Breast epithelium (tissue), 4 donors: Measurements from ENCODE around the gene TUSC2. TPM values are rescaled to one million over a fixed set of nuclear protein-coding genes. Genes with fewer than 3 reads are reported as not detected.
"Not testable (repeated sequence)": the region's sequence is repeated elsewhere in the genome, so short reads cannot be mapped to it uniquely, and the experiment has no call there.

Source experiments
- DNase-seq, 2 donors: peaks; one replicate each; pipeline ENCODE4 v3.0.0-alpha.2; 2019; ENCODE audit warnings: low spot score in 2 of 2
- H3K27ac ChIP-seq, 2 donors: fragments of 200-600 bp; sonication (generic) in 1 of 2; one replicate each; pipeline ENCODE4 v1.5.1; 2016 to 2019; ENCODE audit warnings: mild to moderate bottlenecking in 1 of 2
- H3K27me3 ChIP-seq, 2 donors: fragments of 200-600 bp; sonication (generic) in 1 of 2; one replicate each; pipeline versions ENCODE4 v1.5.1 to v1.6.0; 2017 to 2019; ENCODE audit warnings: control low read depth in 1 of 2, mild to moderate bottlenecking in 1 of 2
- H3K36me3 ChIP-seq: fragments of 200-600 bp; one replicate; pipeline ENCODE4 v1.5.1; 2019
- H3K4me1 ChIP-seq, 2 donors: fragments of 200-600 bp; sonication (generic); one replicate each; pipeline ENCODE4 v1.5.1; 2016 to 2019; ENCODE audit warnings: control low read depth in 1 of 2
- H3K4me3 ChIP-seq, 3 donors: fragments of 200-600 bp; sonication (generic); 1 replicate in 2 of 3; 2 replicates in 1 of 3; pipeline ENCODE4 v1.5.1; 2016 to 2019; ENCODE audit warnings: mild to moderate bottlenecking in 3 of 3, moderate library complexity in 2 of 3
- H3K9me3 ChIP-seq, 2 donors: fragments of 200-600 bp; sonication (generic) in 1 of 2; one replicate each; pipeline ENCODE4 v1.5.1; 2016 to 2019; ENCODE audit warnings: control low read depth in 1 of 2
- POLR2A ChIP-seq: fragments of 450-650 bp; IDR thresholded peaks from one replicate; pipeline ENCODE4 v1.6.1; 2016; ENCODE audit warnings: antibody characterized with exemption, mild to moderate bottlenecking, moderate library complexity
- POLR2AphosphoS5 ChIP-seq, 3 donors: sonication (generic); formaldehyde crosslinking; IDR thresholded peaks; one replicate each; pipeline ENCODE4 v1.6.1; 2017; ENCODE audit warnings: antibody characterized with exemption in 3 of 3
- intact Hi-C: fragments of 100-400 bp; cut with DNase I; formaldehyde crosslinking; loops from one replicate; pipeline ENCODE4 v1.15.1; 2023; ENCODE audit warnings: low total_unique reads
- total RNA-seq, 3 donors: library from RNA; depleted of rRNA; stranded (reverse); fragments of >200 nt; gene quantifications; one replicate each; pipeline ENCODE4 v1.1.0, GENCODE V29; 2016
- TF ChIP-seq, protein P1 (sequence below), 3 donors: fragments of 450-650 bp; IDR thresholded peaks; one replicate each; pipeline ENCODE4 v1.5.1; 2016 to 2017; ENCODE audit warnings: antibody characterized with exemption in 3 of 3, mild to moderate bottlenecking in 3 of 3, moderate library complexity in 3 of 3

Gene TUSC2
- total RNA-seq, 3 donors from 2014 or later = 18.1 to 25.9 (median 21.3) TPM

DNA sequence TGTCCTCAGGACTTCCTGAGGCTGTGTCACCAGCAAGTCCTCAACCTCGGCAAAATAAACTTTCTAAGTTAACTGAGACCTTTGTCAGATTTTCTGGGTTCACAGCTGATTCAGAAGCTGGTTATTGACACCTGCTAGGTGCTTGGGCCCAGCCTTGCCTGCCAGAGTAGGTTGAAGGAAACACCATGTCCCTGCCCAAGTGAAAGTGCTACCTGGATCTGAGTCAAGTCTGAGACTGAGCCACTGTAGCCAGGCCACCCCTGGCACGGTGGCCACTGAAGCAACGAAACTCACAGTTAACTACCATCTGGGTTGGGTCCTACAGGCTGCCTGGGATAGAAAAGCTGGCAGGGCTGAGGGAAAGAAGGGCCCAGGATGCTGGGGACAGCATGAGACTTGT, 13.7 kb downstream of the TUSC2 start:
- intact Hi-C loops = no loop called here
- no peaks in the 10 kb centered on the region for H3K27me3 ChIP-seq
- no peaks in the 10 kb centered on the region for H3K36me3 ChIP-seq
- TF ChIP-seq POLR2AphosphoS5 (IDR thresholded peaks at IDR 0.05) = no peak
- no peak for TF ChIP-seq POLR2A
- TF ChIP-seq, protein P1, sequence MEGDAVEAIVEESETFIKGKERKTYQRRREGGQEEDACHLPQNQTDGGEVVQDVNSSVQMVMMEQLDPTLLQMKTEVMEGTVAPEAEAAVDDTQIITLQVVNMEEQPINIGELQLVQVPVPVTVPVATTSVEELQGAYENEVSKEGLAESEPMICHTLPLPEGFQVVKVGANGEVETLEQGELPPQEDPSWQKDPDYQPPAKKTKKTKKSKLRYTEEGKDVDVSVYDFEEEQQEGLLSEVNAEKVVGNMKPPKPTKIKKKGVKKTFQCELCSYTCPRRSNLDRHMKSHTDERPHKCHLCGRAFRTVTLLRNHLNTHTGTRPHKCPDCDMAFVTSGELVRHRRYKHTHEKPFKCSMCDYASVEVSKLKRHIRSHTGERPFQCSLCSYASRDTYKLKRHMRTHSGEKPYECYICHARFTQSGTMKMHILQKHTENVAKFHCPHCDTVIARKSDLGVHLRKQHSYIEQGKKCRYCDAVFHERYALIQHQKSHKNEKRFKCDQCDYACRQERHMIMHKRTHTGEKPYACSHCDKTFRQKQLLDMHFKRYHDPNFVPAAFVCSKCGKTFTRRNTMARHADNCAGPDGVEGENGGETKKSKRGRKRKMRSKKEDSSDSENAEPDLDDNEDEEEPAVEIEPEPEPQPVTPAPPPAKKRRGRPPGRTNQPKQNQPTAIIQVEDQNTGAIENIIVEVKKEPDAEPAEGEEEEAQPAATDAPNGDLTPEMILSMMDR (IDR thresholded peaks at IDR 0.05) = no peak
- no peak overlapping the region for H3K4me3 ChIP-seq
- H3K9me3 ChIP-seq = no peaks in the 10 kb centered on the region
- peaks cover 9 to 22% of the 10 kb centered on the region in 2 donors for H3K4me1 ChIP-seq
- H3K27ac ChIP-seq = peak overlapping the region; percentile 48 to 94
- no peak for DNase-seq

DNA sequence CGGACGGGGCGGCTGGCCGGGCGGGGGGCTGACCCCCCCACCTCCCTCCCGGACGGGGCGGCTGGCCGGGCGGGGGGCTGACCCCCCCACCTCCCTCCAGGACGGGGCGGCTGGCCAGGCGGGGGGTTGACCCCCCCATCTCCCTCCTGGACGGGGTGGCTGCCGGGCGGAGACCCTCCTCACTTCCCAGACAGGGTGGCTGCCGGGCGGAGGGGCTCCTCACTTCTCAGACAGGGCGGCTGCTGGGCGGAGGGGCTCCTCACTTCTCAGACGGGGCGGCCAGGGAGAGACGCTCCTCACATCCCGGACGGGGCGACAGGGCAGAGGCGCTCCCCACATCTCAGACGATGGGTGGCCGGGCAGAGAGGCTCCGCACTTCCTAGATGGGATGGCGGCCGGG, 16.0 kb downstream of the TUSC2 start:
- H3K27ac ChIP-seq, H3K27me3 ChIP-seq, H3K4me1 ChIP-seq, H3K9me3 ChIP-seq, H3K4me3 ChIP-seq, DNase-seq, H3K36me3 ChIP-seq, intact Hi-C loops: not testable (repeated sequence)

DNA sequence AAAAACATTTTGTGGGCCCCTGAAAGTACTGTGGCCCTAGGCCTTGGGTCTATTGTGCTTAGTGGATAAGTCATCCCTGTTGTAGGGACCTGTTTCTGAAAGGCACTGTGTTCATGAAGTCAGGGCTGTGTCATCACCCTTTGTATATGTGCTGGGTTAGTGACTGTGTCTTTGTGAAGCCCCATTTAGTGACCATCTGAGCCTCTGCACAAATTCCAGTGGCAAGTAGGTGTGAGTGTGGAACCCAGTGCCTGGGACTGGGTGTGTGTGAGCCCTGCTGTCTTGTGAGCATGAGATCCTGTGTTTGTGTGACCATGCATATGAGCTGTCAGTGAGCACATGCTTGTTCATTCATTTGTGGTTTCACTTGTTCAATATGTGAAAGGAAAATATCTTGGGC, 23.4 kb downstream of the TUSC2 start:
- H3K4me1 ChIP-seq = peaks cover 0 to 5% of the 10 kb centered on the region in 2 donors
- TF ChIP-seq POLR2AphosphoS5 (IDR thresholded peaks at IDR 0.05) (no peak), POLR2A (no peak)
- TF ChIP-seq, protein P1 (IDR thresholded peaks at IDR 0.05) = no peak
- DNase-seq = no peak
- no peak overlapping the region for H3K27ac ChIP-seq
- intact Hi-C loops = no loop called here
- H3K27me3 ChIP-seq = no peaks in the 10 kb centered on the region
- H3K9me3 ChIP-seq = peaks cover 0 to 9% of the 10 kb centered on the region in 2 donors
- H3K36me3 ChIP-seq = no peaks in the 10 kb centered on the region
- H3K4me3 ChIP-seq = no peak overlapping the region

DNA sequence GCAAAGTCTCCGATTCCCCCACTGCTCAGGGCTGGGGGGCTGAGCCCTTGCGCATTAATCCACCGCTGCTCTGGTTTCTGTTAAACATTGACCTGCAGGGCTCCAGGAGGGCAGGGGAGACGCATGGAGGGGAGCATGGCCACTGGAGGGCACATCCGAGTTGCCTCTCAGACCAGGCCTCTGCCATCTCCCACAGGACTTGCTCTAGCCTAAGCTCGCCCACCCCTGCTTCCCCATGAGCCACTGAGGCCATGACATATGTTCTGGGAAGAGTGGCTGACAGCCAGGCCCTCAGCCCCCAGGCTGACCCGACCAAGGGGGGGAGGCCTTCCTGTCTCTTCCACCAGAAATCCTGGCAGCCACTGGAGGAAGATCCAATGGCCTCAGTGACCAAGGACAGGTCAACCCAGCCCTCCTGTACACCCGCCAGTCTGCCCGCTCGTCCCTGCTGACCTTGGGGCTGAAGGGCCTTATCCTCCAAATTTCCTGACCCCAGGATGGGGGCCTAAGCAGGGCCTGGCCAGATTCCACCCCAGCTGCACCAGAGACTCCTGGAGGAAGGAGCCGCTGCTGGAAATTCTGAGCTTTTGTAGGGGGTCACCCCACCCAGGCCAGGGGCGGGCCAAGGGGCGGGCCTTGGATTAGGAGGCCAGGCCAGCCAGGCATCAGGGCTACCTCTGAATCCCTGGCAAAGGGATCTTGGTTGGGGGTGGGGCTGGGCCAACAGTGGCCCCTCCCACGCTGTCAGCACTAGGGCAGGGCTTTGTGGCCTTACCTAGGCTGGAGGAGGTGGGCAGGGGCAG, 24.8 kb downstream of the TUSC2 start, which contains the start of gene HYAL1:
Gene HYAL1 (minus strand): TSS at position 562 of the 803 bp plus-strand sequence. CDS start 618 bp downstream, outside the sequence.
- no peaks in the 10 kb centered on the region for H3K27me3 ChIP-seq
- H3K4me1 ChIP-seq = peaks cover 5% of the 10 kb centered on the region in 2 donors
- H3K4me3 ChIP-seq = peak within 1 kb of the TSS; percentile 12 to 56 (median 24)
- DNase-seq = no peak
- peak within 1 kb of the TSS; percentile 67 to 88 for H3K27ac ChIP-seq
- TF ChIP-seq POLR2AphosphoS5 (IDR thresholded peaks at IDR 0.05) (peak in 1 of 3 donors; percentile 15), POLR2A (no peak)
- intact Hi-C loops = no loop called here
- no peaks in the 10 kb centered on the region for H3K9me3 ChIP-seq
- no peaks in the 10 kb centered on the region for H3K36me3 ChIP-seq

DNA sequence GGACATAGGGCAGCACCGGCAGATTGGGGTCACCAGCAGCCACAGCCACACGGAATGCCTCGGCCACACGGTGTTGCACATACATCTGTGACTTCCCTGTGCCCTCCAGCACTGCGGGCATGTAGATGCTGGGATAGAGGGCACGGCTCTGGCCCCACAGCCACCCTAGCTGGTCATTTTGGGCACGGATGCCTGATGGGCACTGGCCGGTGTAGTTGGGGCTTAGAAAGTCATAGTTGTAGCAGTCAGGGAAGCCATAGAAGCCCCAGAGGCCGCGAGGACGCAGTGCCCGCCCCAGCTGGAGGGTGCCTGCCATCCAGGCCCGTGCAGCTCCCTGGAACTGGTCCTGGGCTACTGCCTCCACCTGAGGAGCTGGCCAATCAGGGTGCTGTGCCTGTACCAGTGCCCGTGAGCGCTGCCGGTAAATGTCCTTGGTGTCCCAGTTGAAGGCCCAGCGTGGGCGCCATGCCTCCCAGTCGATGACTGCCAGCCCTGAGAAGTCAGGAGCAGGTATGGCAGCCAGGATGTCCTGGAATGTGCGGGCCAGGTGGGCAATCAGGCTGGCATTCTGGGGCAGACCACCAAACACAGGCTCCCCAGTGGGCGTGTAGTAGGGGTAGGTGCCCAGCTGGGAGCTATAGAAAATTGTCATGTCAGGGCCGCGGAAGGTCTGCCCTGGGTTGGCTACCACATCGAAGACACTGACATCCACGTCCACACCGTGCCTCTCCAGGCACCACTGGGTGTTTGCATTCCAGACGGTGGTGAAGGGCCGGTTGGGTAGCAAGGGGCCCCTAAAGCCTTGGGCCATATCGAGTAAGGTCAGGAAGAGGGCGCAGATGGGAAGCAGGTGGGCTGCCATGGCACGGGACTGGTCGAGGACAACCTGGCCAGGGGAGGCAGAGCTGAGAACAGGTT, 25.7 kb downstream of the TUSC2 start:
- intact Hi-C loops = no loop called here
- no peak for DNase-seq
- Histone ChIP-seq H3K4me1 (peaks cover 5 to 11% of the 10 kb centered on the region in 2 donors), H3K4me3 (peak overlapping the region; percentile 12 to 56 (median 24)), H3K27me3 (no peaks in the 10 kb centered on the region), H3K27ac (peak overlapping the region; percentile 67 to 88), H3K36me3 (no peaks in the 10 kb centered on the region), H3K9me3 (no peaks in the 10 kb centered on the region)
- TF ChIP-seq, protein P1 (IDR thresholded peaks at IDR 0.05) = no peak
- TF ChIP-seq POLR2A = no peak
- no peak for TF ChIP-seq POLR2AphosphoS5 (IDR thresholded peaks at IDR 0.05)
